Retinal pigment epithelial cell (primary cell): ENCODE measurements around the gene TRMU.

Experiments
- DNase-seq: peaks from one replicate; pipeline ENCODE4 v3.0.0-alpha.2; 2010; ENCODE audit warnings: low read depth
- H3K4me3 ChIP-seq: 2 replicates; pipeline ENCODE4 v1.5.1; 2011; ENCODE audit warnings: mild to moderate bottlenecking, low read length, control low read depth, moderate library complexity
- CTCF ChIP-seq: conservative IDR thresholded peaks from 2 replicates; pipeline ENCODE4 v1.5.1; 2011; ENCODE audit warnings: low read depth, low read length, control low read depth, inconsistent platforms

TRMU gene

DNA sequence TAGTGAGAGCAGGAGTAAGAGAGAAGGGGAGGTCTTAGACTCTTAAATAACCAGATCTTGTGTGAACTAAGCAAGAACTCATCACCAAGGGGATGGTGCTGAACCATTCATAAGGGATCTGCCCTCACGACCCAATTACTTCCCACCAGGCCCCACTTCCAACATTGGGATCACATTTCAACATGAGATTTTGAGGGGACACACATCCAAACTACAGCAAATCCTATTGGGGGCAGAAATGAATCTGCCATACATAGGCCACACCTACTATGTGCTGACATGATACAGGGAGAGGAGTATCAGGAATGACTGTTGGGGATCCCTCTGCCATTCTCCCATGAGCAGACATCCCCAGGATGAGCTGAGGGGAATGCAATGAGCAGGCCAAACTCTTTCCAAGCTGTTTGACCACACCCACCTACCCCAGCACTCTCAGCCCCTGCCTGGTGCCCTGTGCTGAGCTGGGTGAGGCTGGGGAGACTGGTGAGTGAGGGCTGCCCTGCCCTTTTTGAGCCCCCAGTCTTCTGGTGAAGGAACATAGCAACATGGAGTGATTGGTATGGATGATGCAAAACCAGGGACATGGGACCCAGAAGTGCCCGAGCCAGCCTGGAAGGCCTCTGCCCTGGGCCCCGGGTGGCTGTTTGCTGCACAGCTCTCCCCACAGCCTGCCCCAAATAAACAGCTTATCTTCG is 40.1 kb upstream of the TRMU start:
- no peak for DNase-seq
- no peak for TF ChIP-seq CTCF
- H3K4me3 ChIP-seq = peak overlapping the region; percentile 74

DNA sequence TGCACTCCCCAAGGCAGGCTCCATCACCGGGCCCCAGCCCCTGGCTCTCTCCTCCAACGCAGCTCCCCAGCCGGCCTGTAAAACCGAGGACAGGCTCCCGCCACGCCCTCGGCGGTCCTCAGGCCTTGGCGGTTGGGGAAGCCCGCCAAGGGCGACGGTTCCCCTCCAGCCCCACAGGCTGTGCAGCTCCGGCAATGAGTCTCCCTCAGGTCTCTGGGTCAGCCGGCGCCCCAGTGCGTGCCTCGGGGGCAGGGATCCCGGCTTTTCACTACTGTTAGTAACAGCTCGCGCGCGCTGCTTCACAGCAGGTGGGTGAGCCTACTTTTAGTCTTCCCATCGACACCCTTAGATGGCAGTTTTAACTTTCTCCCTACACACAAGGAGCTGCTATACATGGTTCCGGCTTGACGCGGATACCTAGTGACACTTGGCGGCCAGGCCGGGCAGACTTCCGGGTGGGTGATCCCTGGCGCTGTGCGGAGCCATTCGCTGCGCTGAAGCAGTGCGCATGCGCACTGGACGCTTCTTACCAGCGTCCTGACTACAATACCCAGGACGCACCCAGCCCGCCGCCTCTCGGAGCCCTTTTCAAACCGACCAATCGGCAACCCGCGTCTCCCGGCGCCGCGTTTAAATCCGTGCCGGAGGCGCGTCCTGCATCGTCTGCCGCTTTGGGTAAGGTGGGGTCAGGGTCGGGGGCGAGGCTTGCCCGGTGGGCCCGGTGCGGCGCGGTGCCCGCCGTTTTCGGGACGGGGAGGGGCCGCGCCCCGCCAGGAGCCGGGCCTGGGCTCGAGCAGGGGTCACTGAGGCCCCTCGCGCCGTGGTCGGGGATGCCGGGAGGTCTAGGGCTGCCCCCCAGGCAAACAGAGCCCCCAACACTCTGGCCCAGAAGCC is 39.0 kb upstream of the TRMU start, which contains the start of gene GTSE1:
GTSE1 (plus strand) TSS at position 614 of the 894 bp plus-strand sequence. CDS start 531 bp downstream, outside the sequence.
- H3K4me3 ChIP-seq = peak within 1 kb of the TSS; percentile 74
- peak; percentile 87 for DNase-seq
- TF ChIP-seq CTCF = peak; percentile 6

GRCh38 chr22:46297151-46297812 is 38.2 kb upstream of the TRMU start:
- no peak for TF ChIP-seq CTCF
- DNase-seq = peak; percentile 6
- peak overlapping the region; percentile 74 for H3K4me3 ChIP-seq

DNA sequence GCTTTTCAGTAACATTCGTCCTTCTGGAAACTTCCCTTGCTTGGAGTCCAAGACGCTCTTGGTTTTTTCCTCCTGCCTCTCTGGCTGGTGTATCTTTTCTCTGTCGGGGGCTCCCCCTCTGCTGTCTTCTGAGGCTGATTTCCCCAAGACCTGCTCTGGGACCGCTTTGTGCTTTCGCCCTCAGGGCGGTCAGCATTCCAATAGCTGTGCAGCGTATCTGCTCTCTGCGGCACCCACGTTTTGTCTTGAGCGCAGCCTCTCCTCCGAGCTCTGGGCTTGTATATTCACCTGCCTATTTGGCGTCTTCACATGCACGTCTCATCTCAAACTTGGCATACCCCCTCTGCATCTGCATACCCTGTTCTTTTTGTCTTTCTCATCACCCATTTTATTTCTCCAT is 36.4 kb upstream of the TRMU start:
- no peak for TF ChIP-seq CTCF
- no peak for DNase-seq
- H3K4me3 ChIP-seq = no peak overlapping the region

- H3K4me3 ChIP-seq = no peak overlapping the region
- TF ChIP-seq CTCF = no peak
- no peak for DNase-seq
Observed at GRCh38 chr22:46300491-46300890, 35.0 kb upstream of the TRMU start.

DNA sequence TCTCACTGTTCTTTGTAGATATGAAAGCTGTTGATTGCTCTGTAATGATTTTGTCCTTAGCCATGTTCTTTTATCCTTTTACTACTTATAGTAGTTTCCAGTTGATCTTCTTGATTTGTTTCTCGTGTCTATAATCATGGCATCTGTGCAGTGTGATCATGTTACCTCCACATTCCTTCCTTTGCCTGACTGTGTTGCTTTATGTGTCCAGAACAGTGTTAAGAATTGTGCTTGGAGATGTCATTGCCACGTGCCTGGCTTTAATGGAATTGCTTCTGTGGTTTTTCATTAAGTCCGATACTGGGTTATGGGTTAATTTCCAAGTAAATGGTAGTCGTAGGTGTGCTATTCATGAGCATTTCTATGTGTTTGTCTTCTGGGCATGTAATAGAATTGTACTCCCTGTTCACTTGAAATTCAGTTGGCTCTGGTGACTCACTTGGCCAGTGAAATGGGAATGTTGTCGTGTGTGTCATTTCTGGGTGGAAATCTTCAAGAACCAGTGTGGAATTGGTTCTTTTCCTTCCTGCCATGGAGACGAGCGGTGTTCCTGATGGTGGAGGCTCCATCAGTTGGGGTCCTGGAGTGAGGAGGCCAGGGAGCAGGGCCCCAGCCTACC is 32.1 kb upstream of the TRMU start:
- no peak overlapping the region for H3K4me3 ChIP-seq
- TF ChIP-seq CTCF = no peak
- DNase-seq = no peak
